ENCODE results near the gene CMTM4. TPM values are rescaled to one million over a fixed set of nuclear protein-coding genes. Genes with fewer than 3 reads are reported as not detected.
"Not testable (repeated sequence)": the region's sequence is repeated elsewhere in the genome, so short reads cannot be mapped to it uniquely, and the experiment has no call there.

CMTM4 gene
- total RNA-seq, 1 donor from 2014 or later, result 20.1 TPM

- no peak for DNase-seq (ENCODE audit: low spot score in 2 of 2)
- no peak overlapping the region for H3K4me3 ChIP-seq
- H3K4me1 ChIP-seq, result peaks cover 0 to 4% of the 10 kb centered on the region in 2 donors
- no peaks in the 10 kb centered on the region for H3K36me3 ChIP-seq
- TF ChIP-seq CTCF (IDR thresholded peaks at IDR 0.05), result no peak
- no peaks in the 10 kb centered on the region for H3K27me3 ChIP-seq
- intact Hi-C loops (cut with DNase I), result no loop called here
- H3K27ac ChIP-seq, result no peak overlapping the region
- no peaks in the 10 kb centered on the region for H3K9me3 ChIP-seq
Observed at GRCh38 chr16:66574081-66574480, 122.5 kb downstream of the CMTM4 start.

GRCh38 chr16:66572356-66572755 lies 124.2 kb downstream of the CMTM4 start:
- H3K27ac ChIP-seq, result no peak overlapping the region
- H3K9me3 ChIP-seq, result no peaks in the 10 kb centered on the region
- H3K4me3 ChIP-seq, result no peak overlapping the region
- no peaks in the 10 kb centered on the region for H3K4me1 ChIP-seq
- TF ChIP-seq CTCF (IDR thresholded peaks at IDR 0.05), result no peak
- intact Hi-C loops (cut with DNase I), result no loop called here
- H3K27me3 ChIP-seq, result no peaks in the 10 kb centered on the region
- no peak for DNase-seq (ENCODE audit: low spot score in 2 of 2)
- H3K36me3 ChIP-seq, result no peaks in the 10 kb centered on the region

- no peaks in the 10 kb centered on the region for H3K4me1 ChIP-seq
- no peaks in the 10 kb centered on the region for H3K9me3 ChIP-seq
- no peak overlapping the region for H3K27ac ChIP-seq
- no peak for DNase-seq (ENCODE audit: low spot score in 2 of 2)
- TF ChIP-seq CTCF (IDR thresholded peaks at IDR 0.05), result no peak
- H3K27me3 ChIP-seq, result no peaks in the 10 kb centered on the region
- H3K36me3 ChIP-seq, result peaks cover 0 to 14% of the 10 kb centered on the region in 2 donors
- H3K4me3 ChIP-seq, result no peak overlapping the region
- intact Hi-C loops (cut with DNase I), result no loop called here
Observed at GRCh38 chr16:66569827-66570405, 126.6 kb downstream of the CMTM4 start.

- Histone ChIP-seq H3K27me3 (no peaks in the 10 kb centered on the region), H3K4me1 (no peaks in the 10 kb centered on the region), H3K27ac (no peak overlapping the region), H3K36me3 (peaks cover 0 to 18% of the 10 kb centered on the region in 2 donors), H3K4me3 (no peak overlapping the region), H3K9me3 (no peaks in the 10 kb centered on the region)
- no peak for DNase-seq (ENCODE audit: low spot score in 2 of 2)
- no peak for TF ChIP-seq CTCF (IDR thresholded peaks at IDR 0.05)
- intact Hi-C loops (cut with DNase I), result no loop called here
Observed at GRCh38 chr16:66569131-66569530, 127.4 kb downstream of the CMTM4 start.

GRCh38 chr16:66568355-66568754 lies 128.2 kb downstream of the CMTM4 start:
- peaks cover 0 to 18% of the 10 kb centered on the region in 2 donors for H3K36me3 ChIP-seq
- TF ChIP-seq CTCF (IDR thresholded peaks at IDR 0.05), result no peak
- H3K4me1 ChIP-seq, result no peaks in the 10 kb centered on the region
- intact Hi-C loops (cut with DNase I), result no loop called here
- H3K27ac ChIP-seq, result no peak overlapping the region
- no peak for DNase-seq (ENCODE audit: low spot score in 2 of 2)
- H3K27me3 ChIP-seq, result no peaks in the 10 kb centered on the region
- H3K4me3 ChIP-seq, result no peak overlapping the region
- no peaks in the 10 kb centered on the region for H3K9me3 ChIP-seq

GRCh38 chr16:66567270-66567669 lies 129.3 kb downstream of the CMTM4 start:
- H3K36me3 ChIP-seq, result peaks cover 0 to 22% of the 10 kb centered on the region in 2 donors
- DNase-seq (ENCODE audit: low spot score in 2 of 2); intact Hi-C loops (cut with DNase I): not testable (repeated sequence)

More at GRCh38 chr16:66567270-66567669, 129.3 kb downstream of the CMTM4 start:
- not testable (repeated sequence) for H3K4me1 ChIP-seq, H3K4me3 ChIP-seq, H3K9me3 ChIP-seq, H3K27ac ChIP-seq, H3K27me3 ChIP-seq
